GM10248 (cell line): Measurements from ENCODE around the gene PTH.

Experiments
- CTCF ChIA-PET: fragments of 300-600 bp; sonication (Branson Sonifier 250); formaldehyde crosslinking; extraction: SDS; loops from one replicate; lab custom pipeline; 2021; ENCODE audit warnings: antibody characterized with exemption; lab: Yijun Ruan, JAX
- POLR2A ChIA-PET: fragments of 350-650 bp; sonication (Branson Sonifier 250); formaldehyde crosslinking; extraction: SDS; loops from one replicate; lab custom pipeline; 2020; ENCODE audit warnings: antibody characterized with exemption; lab: Yijun Ruan, JAX
- DNase-seq: peaks from one replicate; pipeline ENCODE4 v3.0.0; 2012; ENCODE audit errors: extremely low spot score
- TF ChIP-seq, protein P1 (sequence below): IDR thresholded peaks from 2 replicates; pipeline ENCODE4 v1.5.1; 2012; ENCODE audit warnings: mild to moderate bottlenecking, low read depth; ENCODE audit errors: extremely low read depth, missing control alignments, control extremely low read depth

Gene PTH

DNA sequence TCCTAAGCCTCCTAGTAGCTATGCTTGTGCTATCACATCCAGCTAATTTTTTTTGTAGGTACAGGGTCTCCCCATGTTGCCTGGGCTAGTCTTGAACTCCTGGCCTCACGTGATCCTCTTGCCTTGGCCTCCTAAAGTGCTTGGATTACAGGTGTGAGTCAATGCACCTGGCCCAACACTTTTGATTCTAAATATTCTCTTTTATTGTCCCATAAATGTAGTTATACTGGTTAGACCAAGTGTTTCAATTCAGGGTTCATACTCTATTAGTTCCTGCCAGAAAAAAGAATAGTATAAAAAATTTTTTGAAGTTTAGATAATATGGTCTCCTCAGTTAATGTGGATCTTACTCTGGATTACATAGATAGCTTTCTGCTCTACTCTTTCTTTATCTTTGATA, 6.7 kb upstream of the PTH start:
- POLR2A ChIA-PET = no interaction called here
- TF ChIP-seq, protein P1, sequence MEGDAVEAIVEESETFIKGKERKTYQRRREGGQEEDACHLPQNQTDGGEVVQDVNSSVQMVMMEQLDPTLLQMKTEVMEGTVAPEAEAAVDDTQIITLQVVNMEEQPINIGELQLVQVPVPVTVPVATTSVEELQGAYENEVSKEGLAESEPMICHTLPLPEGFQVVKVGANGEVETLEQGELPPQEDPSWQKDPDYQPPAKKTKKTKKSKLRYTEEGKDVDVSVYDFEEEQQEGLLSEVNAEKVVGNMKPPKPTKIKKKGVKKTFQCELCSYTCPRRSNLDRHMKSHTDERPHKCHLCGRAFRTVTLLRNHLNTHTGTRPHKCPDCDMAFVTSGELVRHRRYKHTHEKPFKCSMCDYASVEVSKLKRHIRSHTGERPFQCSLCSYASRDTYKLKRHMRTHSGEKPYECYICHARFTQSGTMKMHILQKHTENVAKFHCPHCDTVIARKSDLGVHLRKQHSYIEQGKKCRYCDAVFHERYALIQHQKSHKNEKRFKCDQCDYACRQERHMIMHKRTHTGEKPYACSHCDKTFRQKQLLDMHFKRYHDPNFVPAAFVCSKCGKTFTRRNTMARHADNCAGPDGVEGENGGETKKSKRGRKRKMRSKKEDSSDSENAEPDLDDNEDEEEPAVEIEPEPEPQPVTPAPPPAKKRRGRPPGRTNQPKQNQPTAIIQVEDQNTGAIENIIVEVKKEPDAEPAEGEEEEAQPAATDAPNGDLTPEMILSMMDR = no peak
- no peak for DNase-seq
- CTCF ChIA-PET = interaction anchor here (1.0 to 1.5 kb wide), 5 partner anchors 9 to 167 kb away, joined by 3 to 9 read pairs (median 3); no protein-coding TSS in a partner anchor

DNA sequence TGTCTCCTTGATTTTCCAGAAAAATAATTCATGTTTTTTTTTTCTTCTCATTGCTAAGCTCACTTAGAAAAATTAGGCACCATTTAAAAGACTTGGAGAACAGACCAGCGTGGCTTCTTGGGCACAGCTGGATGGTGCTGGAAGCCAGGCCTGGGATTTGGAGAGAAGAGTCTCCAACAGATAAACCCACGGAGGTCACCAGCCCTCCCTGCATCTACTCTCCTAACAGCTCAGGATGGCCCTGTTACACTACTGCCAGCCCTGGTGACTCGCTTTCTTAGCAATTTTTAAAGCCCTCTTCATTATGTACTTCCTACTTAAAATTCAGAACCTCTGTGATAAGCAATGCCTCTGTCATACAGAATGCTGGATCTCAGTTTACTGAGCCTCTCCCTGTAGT, 1.7 kb downstream of the PTH start:
- TF ChIP-seq, protein P1 = no peak
- POLR2A ChIA-PET = no interaction called here
- CTCF ChIA-PET = interaction anchor here (1.2 kb wide), 1 partner anchor 21 kb away, joined by 3 read pairs; no protein-coding TSS in a partner anchor
- no peak for DNase-seq

DNA sequence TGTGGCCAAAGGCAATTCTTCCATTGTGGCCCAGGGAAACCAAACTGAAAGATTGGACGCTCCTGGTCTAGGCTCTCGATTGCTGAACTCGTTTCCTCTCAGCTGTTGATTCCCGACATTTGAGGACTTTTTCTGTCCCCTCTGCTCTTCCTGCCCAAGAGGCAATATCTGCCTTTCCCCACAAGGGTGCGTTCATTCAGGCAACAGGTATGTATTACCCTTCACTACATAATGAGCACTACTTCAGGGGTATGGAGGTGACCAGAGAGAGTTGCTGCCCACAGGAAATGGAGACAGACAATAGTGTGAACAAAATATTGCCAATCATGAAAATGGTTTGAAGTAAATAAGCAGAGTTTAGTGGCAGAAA, 8.2 kb downstream of the PTH start:
- POLR2A ChIA-PET = no interaction called here
- DNase-seq = no peak
- CTCF ChIA-PET = interaction anchor here (0.7 to 2.9 kb wide), 23 partner anchors 9 to 767 kb away, joined by 3 to 19 read pairs (median 3); no protein-coding TSS in a partner anchor
- TF ChIP-seq, protein P1 = peak; percentile 35

DNA sequence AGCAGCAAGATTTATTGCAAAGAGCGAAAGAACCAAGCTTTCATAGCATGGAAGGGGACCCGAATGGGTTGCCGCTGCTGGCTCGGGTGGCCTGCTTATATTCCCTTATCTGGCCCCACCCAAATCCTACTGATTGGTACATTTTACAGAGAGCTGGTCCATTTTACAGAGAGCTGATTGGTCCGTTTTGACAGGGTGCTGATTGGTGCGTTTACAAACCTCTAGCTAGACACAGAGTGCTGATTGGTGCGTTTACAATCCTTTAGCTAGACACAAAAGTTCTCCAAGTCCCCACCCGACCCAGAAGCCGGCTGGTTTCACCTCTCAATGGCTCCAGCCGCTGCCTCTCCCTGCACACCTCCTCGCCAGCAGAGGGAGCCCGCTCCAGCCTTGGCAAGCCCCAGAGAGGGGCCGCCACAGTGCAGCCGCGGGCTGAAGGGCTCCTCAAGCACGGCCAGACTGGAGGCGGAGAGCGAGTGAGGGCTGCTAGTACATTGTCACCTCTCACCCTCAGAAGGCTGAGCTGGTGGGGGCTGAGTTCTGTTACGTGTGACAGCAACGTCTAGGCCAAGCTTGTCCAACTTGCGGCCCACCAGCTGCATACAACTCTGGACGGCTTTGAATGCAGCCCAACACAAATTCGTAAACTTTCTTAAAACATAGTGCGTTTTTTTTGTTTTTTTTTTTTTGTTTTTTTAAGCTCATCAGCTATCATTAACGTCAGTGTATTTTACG, 8.7 kb downstream of the PTH start:
- CTCF ChIA-PET = interaction anchor here (0.7 to 2.9 kb wide), 24 partner anchors 9 to 767 kb away, joined by 3 to 19 read pairs (median 3); no protein-coding TSS in a partner anchor
- DNase-seq = no peak
- POLR2A ChIA-PET = no interaction called here
- TF ChIP-seq, protein P1 = peak; percentile 70

- ChIA-PET POLR2A (no interaction called here), CTCF (interaction anchor here (1.8 kb wide), 1 partner anchor 13 kb away, joined by 7 read pairs; no protein-coding TSS in a partner anchor)
- no peak for DNase-seq
- TF ChIP-seq, protein P1 = no peak
These were observed 15.6 kb downstream of the PTH start for GRCh38 chr11:13480198-13480597.

DNA sequence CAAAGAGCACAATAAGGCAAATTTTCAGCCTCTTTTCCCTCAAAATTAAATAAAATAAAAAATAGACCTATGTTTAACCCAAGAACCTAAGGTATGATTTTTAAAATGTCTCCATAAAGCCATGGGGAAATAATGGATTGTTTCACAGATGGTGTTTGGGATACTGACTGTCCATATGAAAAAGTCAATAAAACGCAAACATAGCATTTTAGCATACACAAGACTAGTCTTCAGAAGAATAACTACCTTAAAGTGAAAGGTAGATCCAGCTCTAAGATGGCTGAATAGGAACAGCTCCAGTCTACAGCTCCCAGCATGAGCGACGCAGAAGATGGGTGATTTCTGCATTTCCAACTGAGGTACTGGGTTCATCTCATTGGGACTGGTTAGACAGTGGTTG, 16.1 kb downstream of the PTH start:
- no peak for DNase-seq
- CTCF ChIA-PET = interaction anchor here (1.8 to 3.2 kb wide), 2 partner anchors 8 to 12 kb away, joined by 7 to 19 read pairs; no protein-coding TSS in a partner anchor
- POLR2A ChIA-PET = no interaction called here

More for the DNA sequence above, 16.1 kb downstream of the PTH start:
- TF ChIP-seq, protein P1 = no peak
